RKO (cell line): ENCODE results near the gene GFAP.
"Not testable (repeated sequence)": the region's sequence is repeated elsewhere in the genome, so short reads cannot be mapped to it uniquely, and the experiment has no call there.

ENCODE experiments used
- DNase-seq: peaks from one replicate; pipeline ENCODE4 v3.0.0-alpha.2; 2016; ENCODE audit warnings: low spot score

GFAP gene

DNA sequence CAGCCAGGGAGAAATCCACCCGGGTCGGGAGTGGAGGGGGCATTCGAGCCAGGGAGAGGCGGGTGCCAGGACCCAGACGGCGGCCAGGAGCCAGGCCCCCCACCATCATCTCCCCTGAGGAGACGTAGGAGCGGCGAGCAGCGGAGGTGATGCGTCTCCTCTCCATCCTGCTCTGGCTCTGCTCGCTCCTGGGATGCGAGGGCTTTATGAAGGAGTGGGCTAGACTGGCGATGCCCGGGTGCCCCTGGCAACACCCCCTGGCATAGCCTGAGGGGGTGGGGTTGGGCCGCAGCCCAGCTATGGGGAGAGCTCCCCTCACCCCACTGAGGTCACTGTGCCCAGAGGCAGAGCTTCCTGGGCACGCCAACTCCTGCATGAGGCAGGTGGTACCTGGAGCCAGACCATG, at the start of gene GFAP:
TSS of gene GFAP (minus strand) at position 180 of the 406 bp plus-strand sequence. CDS start at position 166, 14 bp downstream.
- no peak for DNase-seq

DNA sequence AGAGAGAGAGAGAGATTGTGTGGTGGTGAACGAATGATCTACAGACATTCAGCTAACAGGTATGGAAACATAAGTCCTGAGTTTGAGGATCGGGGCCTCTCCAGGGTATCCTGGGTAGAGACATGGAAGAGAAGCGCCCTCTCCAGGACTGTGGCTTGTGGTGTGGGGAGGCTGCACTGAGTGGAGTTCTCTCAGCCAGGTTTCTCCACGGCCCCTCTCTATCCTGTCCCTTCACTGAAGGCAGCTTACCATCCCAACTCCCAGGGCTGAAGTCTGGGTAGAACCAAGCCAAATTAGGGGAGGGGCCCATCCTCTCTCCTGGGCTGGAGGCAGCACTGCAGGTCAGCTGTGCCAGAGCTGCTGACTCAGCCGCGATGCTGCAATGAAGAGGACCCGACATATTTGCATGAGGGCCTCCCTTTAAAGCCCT, 46.6 kb upstream of the GFAP start:
- DNase-seq, result no peak

- no peak for DNase-seq
Measured at GRCh38 chr17:44960691-44961090, 45.4 kb upstream of the GFAP start.

DNA sequence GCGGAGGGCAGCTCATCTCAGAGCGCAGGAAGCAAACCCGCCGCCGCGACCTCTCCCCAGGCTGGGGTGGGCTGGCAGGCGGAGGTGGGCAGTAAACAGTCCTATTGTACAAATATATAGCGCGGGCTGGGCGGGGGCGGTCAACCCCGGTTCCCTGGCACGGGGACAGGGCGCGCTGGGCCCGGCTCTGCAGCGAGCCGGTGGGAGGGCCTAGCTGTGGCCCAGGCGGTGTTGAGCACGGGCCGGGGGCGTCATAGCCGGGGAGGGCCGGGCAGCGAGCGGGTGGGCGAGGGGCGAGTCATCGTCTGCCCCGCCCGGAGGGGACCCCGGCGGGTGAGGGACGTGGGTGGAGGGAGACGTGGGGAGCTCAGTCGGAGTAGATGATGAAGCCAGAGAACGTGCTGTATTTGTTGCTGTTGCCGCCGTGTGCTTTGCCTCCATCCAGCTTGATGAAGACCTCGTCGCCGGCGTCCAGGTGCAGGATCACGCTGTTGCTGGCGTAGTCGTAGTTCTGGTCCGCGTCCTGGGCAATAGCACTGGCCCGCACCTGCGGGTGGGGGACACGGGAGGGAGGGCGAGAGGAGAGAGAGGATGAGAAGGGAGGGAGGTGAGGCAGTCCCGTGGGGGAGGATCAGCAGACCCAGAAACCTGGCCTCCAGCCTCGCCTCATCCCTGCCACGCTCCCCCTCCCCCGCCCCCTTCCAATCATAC, 44.7 kb upstream of the GFAP start:
- no peak for DNase-seq

DNA sequence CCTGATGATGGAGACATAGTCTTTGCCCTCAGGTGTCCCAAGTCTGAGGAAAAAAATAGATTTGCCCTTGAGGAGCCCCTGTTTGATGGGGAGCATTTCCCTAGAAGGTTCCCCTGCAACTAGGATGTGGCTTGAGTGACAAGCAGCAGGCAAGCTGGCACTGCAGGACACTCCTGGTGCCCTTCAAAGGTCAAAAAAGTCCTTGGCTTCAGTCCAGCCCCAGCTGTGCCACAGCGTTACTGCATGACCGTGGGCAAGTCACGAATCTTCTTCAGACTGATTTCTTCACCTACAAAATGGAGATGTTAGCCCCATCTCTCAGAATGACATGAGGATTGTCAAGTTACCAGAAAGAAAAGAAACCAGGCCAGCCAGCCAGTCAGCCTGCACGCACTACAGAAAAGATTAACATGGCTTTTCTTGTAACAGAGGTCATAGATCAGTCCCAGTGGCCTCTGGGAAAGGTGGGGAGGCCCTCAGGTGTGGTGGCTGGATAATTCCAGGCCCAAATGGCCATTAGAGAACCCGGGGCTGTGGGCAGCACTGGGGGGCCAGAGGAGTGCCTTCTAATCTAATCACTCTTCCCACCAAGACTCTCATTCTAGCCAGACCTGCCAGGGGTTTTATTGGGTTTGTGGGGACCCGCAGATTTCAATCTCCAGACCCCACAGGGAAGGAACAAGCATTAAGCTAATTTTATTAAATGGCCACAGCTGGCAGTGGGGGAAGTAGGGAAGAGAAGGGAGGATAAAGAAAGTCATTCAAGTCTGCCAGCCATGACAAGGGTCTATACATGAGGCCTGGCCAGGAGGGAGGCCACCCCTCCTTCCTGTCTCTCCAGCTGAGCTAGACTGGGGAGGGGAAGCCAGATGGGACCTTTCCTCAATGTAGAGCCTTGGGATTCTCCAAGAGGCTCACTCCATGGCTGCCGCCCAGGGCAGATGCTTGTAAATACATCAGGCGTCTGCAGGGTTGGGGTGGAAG, 42.0 kb upstream of the GFAP start:
- no peak for DNase-seq

GRCh38 chr17:44955674-44956425, 40.5 kb upstream of the GFAP start:
- DNase-seq, result no peak

DNA sequence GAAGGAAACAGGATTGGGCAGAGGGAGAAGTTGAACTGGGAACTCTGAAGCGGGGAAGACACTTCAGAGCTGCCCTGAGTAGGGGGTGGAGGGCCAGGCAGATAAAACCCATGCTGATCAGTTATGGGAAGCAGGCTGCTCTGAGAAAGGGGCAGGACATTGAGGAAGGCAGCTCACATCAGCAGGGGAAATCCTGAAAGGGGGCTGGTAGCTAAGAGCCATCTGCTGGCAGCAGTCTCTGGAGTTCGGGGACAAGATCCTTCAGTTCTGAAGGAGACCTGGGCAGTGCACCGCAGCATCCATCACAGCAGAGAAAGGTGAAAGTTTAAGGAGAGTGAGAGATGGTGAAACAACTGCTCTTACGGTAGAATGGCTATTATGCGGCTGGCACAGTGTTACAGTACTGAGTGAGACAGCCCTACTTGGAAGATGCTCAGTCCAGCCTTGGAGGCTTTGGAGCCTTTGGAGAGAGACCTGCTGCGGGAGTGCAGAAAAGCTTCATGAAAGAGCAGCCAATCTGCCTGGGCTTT, 37.7 kb upstream of the GFAP start:
- no peak for DNase-seq

DNA sequence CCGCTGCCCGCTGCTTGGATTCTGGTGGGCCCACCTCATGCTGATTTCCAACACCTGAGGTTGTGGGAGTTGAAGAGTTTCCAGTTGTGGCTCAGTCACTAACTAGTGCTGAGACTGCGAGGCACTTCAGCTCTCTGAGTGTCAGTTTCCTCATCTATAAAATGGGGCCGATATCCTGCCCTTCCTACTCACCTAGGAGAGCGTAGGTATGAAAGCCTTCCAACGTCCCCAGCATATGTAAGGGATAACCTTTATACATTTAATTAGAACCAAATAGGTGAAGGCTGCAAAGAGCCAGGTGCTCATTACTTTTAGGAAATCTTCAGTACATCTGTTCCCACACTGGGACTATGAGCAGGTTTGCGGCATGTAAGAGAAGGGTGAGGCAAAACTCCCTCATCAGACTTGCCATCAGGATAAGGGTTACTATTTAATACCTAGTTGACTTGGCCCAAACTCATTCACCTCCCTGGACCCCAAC, 33.1 kb upstream of the GFAP start:
- no peak for DNase-seq

GRCh38 chr17:44947461-44948314, 32.4 kb upstream of the GFAP start, which contains the start of gene KIF18B:
Gene KIF18B (minus strand): TSS chr17:44947773. CDS start chr17:44936344, 11,429 bp downstream.
- DNase-seq, result peak; percentile 98

DNA sequence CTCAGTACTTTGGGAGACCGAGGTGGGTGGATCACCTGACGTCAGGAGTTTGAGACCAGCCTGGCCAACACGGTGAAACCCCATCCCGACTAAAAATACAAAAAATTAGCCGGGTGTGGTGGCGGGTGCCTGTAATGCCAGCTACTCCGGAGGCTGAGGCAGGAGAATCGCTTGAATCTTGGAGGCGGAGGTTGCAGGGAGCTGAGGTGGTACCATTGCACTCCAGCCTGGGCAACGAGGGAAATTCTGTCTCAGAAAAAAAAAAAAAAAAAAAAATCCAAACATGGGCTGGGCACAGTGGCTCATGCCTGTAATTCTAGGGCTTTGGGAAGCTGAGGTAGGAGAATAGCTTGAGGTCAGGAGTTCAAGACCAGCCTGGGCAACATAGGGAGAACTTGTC, 30.4 kb upstream of the GFAP start:
- DNase-seq, result not testable (repeated sequence)

DNA sequence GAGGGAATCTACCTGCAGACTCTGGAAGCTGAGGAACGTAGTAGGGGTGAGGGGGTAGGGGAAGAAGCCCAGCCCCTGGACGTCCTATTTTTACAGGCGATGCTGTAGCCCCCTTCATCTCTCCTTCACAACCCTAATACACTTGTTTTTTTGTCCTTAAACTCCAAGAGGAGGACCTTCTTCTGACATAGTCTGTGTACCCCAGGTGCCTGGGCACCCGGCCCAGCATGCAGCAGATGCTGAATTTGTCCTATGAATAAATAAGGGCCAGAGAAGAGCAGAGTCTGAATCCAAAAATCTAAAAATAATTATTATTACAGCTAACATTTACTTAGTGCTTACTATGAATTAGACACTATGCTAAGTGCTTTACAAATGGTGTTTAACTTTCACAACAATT, 27.2 kb upstream of the GFAP start:
- no peak for DNase-seq

DNA sequence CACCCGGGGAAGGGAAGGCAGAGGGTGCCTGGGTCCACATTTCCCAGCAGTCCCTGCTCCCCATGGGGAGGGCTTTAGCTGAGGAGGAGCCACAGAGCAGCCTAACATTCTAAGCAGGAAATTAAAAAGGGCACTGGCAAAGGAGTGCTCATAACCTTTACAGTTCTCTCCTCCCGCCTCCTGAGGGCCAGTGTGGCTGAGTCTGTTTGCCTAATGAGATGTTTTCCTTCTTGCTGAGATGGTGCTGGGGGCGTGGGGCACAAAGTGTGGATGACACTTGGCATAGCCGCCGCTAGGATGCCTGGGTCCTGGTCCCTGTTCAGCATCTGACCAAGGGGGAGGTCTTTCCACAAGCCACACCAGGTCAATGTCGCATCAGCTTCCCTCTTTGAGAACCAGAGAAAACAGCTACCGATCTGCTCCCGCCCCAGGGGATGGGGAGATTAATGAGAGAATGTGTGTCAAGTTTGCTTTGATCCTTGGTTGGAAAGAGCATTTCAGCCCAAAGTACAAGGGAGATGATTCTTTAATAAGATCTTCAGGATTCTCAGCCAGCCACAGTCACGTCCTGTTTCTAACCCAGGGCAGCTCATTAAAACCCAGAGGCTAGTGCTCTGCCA, 26.5 kb upstream of the GFAP start:
- no peak for DNase-seq

DNA sequence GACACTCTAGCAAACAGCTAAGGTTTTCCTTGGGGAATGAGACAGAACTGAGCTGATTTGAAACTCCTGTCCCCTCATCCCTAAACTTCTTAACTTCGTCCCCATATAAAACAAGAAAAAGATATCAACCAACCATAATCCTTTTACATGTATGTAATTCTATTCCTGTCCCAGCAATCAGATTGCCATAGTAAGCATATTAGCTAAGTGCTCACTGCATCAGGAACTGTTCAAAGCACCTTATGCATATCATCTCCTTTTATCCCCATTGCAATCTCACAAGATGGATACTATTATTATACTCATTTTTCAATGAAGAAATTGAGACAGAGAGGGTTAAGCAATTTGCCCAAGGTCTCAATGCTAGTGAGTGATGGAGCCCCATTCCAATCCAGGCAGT, 25.5 kb upstream of the GFAP start:
- no peak for DNase-seq

- DNase-seq, result no peak
Measured at GRCh38 chr17:44940317-44940716, 25.0 kb upstream of the GFAP start.

- DNase-seq, result no peak
Measured at GRCh38 chr17:44935116-44935515, 19.8 kb upstream of the GFAP start.

DNA sequence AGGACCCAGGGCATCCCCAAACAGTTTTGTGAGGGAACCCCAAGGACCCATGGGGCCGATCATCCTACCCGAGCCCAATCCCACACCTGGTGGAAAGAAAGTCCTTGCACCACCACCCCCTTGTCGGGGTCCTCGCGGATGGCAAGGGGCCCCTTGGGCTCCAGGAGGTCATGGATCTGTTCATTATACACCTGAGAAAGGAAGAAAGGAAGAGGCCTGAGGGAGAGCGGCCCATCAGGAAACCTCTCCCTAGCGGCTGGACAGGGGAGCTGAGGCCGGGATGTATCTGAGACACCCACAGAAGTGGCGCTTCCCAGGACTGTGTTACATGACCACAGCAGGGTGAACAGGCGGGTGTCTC, 19.4 kb upstream of the GFAP start:
- no peak for DNase-seq

DNA sequence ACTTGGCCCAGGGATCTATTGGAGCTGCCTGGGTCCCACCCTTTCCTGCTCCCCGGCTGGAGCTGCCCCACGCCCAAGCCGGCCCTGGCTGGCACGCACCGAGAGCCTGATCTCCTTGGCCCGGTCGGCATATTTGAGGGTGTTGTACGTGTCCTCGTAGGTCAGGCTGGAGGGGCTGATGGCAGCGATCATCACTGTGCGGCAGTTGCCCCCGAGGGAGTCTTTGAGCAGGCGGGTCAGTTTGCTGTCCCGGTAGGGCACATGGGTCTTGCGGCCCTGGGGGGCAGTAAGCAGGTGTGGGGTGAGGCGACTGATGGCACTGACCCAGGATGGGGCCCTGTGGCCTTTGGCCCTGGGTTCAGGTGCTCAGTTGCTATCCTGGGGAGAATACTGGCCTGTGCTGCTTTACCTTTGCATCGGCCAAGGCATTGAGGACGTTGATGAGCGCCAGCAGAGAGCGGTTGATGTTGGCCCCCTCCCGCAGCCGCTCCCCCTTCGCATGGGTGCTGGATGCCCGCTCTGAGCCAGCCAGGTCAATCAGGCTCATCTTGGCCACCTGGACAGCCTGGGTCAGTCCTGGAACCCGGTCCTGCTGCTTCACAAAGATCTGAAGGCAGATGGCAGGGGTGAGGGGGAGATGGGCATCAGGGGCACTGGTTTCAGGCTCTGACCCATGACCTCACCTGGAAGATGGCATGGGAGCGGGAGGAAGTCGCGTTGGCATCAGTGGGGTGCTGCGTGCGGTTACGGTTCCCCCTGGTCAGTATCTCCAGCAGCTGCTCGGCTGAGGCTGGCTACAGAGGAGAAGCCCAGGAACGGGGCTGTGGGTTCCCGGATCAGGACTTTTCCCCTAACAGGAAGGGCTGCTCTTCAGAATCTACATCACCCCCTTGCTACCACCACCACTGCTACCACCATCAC, 18.8 kb upstream of the GFAP start:
- no peak for DNase-seq

DNA sequence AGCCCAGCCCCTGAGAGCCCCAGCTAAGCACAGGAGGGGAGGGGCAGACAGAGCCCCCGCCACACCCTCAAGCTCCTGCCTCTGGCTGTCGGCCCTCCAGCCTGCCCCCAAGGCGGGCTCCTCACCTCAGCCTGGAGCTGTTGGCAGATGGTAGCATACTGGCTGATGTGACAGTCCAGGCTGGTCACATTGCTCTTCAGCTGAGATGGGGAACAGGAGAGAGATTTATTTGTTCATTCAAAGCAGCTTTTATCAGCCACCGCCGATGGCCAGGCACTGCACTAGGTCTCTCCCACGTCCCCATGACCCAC, 17.4 kb upstream of the GFAP start:
- no peak for DNase-seq

DNA sequence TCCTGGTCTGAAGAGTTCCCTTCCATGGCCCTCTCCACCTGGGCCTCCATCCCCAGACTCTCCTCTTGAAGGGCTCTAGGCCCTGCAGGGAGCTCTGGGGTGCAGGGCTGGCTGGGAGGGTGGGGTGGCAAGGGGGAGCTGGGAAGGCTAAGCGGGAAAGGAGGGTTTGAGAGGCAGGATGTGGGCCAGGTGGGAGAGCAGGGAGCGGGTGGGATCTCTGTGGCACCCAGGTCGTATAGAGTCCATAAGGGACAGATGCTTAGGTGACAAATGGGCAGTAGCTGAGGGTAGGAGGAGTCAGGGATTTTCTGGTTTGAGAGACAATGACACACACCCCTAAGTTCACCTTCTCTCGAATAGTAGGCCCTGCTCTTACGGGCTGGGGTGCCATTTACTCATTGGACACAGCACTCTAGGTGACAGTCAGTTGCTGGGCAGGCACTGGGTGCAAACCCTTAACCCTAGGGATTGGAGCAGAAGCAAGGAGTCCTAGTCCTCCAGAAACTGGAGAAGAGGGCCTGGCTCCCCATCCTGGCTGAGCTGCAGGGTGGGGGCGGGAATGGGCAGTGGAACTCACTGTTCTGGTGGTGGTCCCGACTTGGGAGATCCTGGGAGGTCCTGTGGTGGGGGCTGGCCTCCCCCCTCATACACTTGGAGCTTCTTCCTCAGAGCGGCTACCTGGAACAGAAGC, 16.9 kb upstream of the GFAP start:
- DNase-seq, result no peak
